Activated T-cell treated with anti-CD3 and anti-CD28 coated beads for 1 hour (primary cell): ENCODE data around the gene IL17B.

Experiments used
- DNase-seq: peaks from one replicate; pipeline ENCODE4 v3.0.0-alpha.2; 2020; ENCODE audit warnings: low read depth

IL17B gene

DNA sequence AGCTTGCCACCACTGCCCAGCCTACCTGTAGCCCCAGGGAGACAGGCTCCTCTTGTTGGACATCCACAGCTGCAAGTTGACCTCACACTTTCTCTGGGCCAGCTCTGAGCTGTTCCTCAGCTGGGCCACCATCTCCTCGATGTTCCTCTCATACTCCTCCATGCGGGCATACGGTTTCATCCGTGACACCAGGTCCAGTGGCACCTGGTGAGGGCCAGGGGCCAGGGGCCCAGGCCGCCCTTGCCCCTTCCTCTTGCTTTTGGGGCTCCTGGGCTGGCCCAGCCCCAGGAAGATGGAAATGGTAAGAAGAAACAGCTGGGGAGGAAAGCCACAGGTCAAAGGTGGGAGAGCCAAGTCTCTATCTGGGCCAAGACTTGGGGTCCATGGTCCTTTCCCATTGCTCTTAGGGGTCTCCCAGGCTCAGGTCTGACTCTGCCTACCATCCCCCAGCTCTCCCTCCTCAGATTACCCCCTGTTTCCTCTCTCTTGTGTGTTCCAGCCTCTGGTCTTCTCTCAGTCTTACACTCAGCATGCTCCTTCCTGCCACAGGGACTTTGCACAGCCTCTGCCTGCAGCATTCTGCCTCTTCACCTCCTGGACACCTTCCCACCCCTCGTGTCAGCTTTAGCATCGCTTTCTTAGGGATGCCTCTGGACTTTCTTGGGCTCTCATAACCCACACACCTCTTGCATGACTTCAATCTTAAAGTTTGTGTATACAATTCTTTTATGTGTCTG, 2.2 kb downstream of the IL17B start:
- DNase-seq = no peak

DNA sequence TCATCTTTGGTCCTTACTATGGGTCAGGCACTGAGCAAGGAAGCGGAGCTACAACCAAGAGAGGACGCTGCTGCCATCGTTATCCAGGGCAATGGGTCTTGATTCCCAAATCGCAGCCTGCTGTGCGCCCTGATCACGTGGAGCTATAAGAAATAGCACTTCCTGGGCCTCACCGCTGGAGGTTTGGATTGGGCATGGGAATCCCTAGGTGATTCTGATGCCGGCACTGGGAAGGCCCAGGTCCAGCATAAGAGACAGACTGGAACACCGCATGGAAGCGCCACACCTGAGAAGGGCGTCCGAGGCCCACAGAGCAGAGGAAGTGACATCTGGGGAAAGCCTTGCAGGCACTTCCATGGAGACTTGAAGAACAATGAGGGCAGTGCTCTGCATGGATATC, 3.0 kb downstream of the IL17B start:
- no peak for DNase-seq

DNA sequence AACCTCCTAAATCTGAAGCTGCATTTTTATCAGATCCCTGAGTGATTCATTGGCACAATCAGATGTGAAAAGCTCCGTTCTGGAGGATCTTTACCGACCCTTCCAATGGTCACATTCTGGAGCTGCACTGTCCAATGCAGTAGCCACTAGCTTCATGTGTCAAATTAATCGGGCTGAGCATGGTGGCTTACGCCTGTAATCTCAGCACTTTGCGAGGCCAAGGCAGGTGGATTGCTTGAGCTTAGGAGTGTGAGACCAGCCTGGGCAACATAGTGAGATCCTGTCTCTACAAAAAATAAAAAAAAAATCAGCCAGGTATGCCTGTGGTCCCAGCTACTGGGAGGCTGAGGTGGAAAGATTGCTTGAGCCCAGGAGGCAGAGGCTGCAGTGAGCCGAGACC, 3.7 kb downstream of the IL17B start:
- no peak for DNase-seq

DNA sequence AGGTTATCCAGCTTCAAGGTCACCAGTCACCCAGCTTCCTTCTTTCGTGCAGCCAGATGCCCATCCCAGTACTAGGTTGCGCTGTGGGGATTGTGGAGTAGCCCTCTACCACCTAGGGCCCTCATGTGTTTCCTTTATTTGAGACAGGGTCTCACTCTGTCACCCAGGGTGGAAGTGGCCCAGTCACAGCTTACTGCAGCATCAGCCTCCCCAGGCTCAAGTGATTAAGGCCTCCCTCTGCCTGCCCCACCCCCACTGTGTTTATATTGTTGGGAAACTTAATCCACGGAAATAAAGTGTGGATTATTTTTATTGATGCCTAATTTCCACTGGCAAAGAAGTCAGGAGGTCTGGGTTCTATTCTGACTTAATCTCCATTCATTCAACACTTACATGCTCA, 4.3 kb downstream of the IL17B start:
- DNase-seq = no peak

DNA sequence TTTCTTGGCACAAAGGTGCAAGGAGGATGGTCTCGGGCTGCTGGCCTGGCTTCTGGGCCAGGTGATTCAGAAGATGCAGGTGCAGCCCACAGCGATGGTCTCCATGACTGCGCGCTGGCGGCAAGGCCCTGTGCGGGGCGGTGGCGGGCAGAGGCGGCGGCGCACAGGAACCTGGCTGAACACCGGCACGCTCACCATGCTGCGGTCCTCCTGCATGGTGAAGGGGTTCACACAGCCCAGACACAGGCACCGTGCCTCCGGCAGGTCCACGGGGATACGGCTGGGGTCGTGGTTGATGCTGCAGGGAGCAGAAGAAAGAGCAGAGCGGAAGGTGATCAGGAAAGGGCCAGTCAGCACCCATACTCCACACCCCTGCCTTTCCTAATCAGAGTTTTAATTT, 4.8 kb downstream of the IL17B start:
- DNase-seq = no peak

DNA sequence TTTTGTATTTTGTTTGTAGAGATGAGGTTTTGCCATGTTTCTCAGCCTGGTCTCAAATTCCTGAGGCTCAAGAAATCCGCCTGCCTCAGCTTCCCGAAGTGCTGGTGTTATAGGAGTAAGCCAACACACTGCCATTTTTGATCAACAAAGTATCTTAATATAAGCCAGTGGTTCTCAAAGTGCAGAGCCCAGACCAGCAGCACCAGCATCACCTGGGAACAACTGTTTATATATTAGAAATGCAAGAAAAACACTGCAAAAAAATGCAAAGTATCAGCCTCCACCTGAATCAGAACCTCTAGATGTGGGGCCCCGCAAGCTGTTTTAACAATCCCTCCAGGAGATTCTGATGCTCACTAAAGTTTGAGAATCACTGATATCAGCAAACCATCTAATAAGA, 6.2 kb downstream of the IL17B start:
- DNase-seq = no peak

DNA sequence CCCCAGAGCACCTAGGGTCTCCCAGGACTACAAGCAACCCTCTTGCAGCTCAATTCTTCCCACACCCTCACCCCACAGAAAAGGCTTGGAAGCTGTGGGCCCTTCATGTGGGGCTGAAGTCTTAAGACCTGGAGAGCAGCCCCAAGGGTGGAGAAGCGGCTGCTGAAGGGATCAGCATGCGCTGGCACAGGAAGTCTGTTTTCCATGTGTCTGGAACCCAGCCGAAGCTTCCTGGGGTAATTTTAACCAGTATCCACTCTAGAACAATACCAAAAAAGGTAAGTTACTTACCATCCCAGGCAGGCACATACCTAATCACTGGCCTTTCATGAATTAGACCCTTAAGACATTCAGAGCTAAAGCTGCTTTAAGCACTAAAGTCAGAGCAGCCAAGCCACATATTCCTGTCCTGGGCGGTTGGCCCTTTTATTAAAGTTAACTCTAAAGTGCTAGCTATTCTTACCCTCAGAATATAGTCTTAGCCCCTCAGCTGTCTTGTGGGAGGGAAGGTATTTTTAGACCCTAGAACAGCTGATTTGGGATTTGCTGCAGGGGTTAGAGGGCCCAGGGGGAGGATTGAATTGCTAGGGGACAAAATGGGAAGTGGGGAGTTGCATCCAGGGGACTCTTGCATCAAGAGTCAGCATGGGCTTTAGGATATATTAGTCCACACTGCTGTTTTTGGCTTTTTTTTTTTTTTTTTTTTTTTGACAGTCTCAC, 6.9 kb downstream of the IL17B start:
- no peak for DNase-seq

DNA sequence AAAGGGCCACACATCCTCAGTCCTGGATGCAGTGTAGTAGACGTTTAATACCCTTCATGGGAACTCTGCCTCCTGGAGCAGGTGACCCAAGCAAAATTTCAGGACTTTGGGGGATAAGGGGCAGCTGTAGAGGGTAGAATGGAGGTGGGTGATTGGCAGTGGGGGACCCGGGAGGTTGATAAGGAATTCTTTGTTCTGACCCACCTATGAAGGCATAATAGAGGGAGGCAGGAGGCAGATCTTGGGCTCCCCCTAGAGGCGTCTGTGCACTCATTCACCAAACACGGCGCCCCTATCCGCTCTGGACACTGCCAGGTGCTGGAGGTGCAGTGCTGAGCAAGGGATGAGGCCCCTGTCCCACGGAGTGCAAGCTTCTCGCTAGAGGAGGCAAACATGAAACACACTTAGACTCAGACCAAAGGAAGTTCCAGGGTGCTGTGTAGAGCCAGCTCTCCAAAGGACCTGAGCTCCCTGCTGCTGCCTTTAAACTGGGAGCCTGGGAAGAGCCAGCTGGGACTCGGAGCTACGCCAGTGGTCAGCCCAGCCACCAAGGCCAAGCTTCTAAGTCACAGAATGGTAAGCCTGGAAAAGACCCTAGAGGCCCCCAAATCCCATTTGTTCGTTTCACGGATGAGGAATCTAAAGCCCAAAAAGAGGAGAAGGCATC, 7.7 kb downstream of the IL17B start:
- peak; percentile 66 for DNase-seq

DNA sequence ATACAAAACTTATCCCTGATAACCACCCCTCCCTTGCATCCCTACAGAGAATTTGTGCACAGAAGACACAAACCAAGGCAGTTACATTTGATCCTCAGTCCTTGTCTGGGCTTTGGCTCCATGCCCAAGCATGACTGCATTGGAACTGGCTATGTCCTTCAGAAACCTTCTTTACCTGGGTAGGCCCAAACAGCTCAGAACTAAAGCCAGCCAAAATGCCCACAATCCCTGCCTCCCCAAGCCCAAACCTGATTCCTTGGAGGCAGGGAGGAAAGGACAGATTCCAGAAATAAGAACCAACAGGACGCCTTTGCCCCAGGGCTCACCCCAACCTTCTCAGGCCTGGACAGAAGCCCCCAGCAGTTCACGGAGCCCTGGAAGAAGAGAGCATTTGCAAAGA, 8.2 kb downstream of the IL17B start:
- no peak for DNase-seq

DNA sequence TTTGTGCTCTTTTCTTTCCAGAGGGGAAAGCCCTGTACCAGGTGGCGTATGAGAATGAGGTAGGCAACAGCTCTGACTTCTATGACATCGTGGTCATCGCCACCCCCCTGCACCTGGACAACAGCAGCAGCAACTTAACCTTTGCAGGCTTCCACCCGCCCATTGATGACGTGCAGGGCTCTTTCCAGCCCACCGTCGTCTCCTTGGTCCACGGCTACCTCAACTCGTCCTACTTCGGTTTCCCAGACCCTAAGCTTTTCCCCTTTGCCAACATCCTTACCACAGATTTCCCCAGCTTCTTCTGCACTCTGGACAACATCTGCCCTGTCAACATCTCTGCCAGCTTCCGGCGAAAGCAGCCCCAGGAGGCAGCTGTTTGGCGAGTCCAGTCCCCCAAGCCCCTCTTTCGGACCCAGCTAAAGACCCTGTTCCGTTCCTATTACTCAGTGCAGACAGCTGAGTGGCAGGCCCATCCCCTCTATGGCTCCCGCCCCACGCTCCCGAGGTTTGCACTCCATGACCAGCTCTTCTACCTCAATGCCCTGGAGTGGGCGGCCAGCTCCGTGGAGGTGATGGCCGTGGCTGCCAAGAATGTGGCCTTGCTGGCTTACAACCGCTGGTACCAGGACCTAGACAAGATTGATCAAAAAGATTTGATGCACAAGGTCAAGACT, 11.0 kb downstream of the IL17B start:
- DNase-seq = no peak

DNA sequence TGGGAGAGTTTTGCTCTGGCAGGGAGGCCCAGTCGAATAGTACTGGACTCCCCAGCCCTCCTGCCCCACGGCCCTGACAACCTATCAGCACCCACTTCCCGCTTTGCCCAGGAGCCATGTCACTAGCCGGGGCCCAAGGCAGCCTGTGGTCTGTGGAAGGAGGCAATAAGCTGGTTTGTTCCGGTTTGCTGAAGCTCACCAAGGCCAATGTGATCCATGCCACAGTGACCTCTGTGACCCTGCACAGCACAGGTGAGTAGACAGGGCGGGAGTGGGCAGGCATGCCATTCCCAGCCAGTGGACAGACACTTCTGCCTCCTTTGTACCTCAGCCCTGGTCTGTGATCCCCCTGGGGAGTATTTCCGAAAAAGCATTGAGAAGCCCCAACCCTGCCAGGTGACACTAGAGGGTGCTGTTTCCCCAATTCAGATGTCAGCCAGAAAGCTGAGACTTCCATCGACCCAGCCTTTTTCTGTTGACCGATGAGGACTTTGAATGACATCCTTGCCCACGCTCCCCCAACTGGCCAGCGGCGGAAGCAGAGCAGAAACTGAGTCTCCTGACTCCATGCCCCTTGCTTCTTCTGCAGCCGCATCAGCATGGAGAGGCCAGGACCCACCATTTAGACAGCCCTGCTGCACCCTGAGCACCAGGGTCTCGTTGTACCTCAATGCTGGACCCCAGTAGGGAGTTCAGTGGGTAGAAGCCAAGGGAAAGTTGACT, 11.7 kb downstream of the IL17B start:
- peak; percentile 38 for DNase-seq

DNA sequence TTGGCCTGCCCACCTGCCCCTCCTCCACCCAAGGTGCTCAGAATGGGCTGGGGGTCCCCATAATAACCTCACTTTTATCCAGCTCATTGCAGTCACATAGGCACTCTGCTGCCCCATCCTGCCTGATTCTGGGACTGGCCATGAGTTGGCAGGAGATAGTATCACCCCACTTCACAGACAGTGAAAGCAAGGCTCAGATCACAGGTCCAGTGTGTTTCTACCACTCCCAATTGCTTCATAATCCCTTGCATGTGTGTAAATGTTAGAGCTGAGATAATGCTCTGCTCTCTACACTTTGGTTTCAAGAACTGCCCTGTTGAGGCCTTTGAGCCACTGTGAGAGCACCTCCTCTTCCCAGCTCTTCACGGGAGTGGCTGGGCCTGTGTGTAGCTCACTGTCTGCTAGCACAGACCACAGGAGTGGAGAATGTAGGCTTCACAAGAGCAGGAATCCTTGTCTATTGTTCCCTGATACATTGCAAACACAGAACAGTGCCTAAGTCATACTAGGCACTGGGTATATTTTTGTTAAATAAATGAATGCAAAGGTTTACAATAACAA, 12.8 kb downstream of the IL17B start:
- DNase-seq = no peak

DNA sequence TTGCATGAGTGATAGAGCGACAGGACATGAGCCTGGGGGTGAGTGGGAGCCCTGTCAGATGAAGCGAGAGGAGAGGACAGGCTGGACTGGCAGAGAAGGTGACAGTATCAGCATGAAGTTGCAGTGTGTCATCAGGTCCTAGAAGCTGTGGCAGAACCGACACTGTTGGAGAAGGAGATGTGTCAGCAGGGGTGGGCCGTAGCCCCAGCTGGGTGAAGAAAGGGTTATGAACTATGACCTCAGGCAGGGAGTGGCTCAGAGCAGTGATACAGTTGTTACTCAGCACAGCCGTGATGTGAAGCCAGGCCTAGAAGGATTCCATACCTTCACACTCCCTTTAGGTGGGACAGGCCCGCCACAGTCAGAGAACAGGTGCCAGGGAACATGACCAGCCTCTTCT, 13.7 kb downstream of the IL17B start:
- DNase-seq = no peak

DNA sequence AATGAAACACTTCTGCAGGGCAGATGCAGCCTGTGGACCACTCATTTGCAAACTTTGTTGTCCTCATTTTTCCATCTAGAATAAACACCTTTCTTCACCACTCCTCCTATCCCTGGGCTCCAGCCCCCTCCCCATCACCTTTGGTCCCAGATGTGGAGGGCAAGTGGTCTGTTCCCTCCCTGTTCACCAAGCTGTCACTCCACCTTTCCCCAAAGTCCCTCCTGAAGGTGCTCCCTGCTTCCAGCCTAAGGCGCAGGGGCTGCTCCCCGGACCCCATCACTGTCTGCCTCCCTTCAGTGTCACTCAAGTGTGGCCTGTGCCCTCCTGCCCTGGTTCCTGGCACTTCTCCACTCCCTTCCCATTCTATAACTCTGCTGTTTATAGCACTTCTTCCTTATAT, 14.4 kb downstream of the IL17B start:
- DNase-seq = no peak

DNA sequence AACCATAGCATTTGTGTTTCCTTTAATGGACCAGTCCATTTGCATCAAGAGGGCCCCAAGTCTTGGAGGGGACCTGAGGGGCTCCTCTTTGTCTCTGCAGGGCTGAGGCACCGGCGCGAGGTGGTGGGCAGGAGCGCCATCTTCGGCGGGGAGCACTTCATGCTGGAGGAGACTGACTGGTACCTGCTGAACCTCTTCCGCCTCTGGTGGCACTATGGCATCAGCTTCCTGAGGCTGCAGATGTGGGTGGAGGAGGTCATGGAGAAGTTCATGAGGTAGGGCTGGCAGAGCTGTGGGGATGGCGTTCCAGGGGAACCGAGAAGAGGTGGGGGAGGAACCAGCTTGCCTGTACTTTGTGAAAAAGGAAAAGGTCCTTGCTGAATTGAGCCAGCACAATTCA, 15.2 kb downstream of the IL17B start:
- no peak for DNase-seq

DNA sequence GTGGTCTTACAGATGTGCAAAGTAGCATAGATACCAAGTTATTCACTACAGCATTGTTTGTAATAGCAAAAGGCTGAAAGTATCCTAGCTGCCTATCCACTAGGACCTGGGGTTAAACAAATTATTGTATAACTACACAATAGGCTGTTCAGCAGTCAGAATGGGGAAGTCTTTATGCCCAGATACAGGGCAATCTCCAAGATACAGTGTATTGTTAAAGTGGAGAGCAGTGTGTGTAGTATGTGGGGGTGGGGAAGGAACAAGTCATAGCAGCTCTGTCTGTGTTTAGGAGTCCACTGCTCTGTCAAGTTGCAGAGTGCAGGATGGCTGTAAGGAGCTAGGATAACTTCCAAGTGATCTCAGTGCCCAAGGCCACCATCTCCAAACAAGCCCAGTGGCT, 15.7 kb downstream of the IL17B start:
- DNase-seq = no peak

DNA sequence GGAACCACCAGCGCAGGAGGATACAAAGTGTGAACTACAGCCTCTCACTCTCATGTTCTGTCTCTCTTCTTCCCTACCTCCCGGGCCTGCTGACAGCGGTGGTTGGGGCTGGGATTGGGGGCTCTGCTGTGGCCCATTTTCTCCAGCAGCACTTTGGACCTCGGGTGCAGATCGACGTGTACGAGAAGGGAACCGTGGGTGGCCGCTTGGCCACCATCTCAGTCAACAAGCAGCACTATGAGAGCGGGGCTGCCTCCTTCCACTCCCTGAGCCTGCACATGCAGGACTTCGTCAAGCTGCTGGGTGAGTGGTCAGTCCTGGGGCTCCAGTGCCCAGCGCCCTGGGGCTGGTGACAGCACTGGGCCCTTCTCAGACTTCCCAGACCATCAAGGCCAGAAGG, 16.6 kb downstream of the IL17B start:
- no peak for DNase-seq

DNA sequence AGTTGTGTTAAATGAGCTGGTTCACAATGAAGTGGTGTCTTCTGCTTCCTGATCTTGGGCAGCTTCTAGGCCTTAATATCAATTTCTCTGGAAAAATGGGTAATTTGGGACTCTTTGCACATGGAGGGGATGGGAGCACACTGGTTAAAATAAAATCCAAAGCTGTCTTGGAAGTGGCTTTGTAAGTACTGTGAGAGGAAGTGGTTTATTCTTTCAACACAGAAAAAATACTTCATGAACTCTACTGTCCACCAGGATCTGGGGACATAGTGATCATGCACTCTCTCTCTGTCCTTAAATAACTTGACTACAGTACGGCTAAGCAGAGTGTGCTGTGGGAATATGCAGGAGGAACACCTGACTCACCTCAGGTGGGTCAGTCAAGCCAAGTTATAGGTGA, 18.8 kb downstream of the IL17B start:
- no peak for DNase-seq

DNA sequence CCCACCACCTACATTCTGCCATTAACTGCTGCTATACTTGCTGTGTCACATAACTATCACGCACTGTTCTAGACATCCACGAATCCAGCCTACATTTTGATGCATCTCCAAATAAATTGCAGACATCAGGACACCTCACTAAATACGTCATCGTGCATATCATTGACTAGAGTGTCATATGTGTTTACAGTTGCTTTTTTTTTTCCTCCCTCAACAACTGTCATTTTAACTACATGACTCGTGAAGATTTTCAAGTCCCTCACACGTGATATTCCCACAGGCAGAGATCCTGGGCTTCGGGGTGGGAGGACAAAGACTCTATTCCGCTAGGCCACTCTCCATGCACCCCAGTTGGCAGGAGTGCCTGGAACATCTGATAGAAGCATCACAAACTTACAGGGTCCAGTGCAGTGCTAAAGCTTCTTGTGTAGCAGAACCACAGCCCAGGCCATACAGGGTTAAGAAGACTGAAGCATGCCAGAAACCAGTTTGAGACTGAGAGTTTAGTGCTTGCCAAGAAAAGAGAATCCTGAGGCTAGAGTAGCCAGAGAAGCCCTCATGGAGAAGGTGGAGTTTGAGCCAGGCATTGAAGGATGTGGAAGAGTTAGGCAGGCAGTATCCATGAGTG, 20.1 kb downstream of the IL17B start:
- no peak for DNase-seq

DNA sequence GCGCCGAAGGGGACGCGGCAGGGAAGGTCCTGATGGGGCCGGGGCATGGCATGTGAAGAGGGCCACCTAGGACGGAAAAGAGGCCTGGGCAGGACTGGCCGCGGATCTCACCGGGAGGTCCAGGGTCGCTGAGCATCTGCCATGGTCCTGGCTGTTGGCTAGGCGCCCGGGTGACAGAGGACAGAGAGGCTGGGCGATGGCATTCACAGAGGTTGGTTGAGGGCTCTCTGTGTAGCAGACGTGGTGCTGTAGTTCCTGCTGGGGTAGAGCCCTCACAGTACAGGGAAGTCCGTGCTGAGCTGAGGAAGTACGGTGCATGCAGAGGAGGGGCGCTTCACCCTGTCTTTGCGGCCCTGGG, 20.8 kb downstream of the IL17B start:
- DNase-seq = no peak
